Fibroblast of villous mesenchyme (primary cell): ENCODE results near the gene ALDH2. TPM values are rescaled to one million over a fixed set of nuclear protein-coding genes. Genes with fewer than 3 reads are reported as not detected.

Experiments used
- DNase-seq: peaks from one replicate; pipeline ENCODE4 v3.0.0-alpha.2; 2010; ENCODE audit warnings: low read depth
- H3K4me3 ChIP-seq: 2 replicates; pipeline ENCODE4 v1.5.1; 2011; ENCODE audit warnings: low read depth, mild to moderate bottlenecking, low read length
- CTCF ChIP-seq: IDR thresholded peaks from 2 replicates; pipeline ENCODE4 v1.5.1; 2012; ENCODE audit warnings: low read depth, mild to moderate bottlenecking, low read length; ENCODE audit not compliant: insufficient read depth
- total RNA-seq: library from RNA; depleted of rRNA; stranded (reverse); fragments of >200 nt; gene quantifications from 2 replicates; pipeline ENCODE4 v1.2.3, GENCODE V29; 2012

ALDH2 gene
- total RNA-seq, 1 donor, result 13.4 TPM

- no peak for TF ChIP-seq CTCF
- peak overlapping the region; percentile 88 for H3K4me3 ChIP-seq
- DNase-seq, result peak; percentile 68
Measured at GRCh38 chr12:111767362-111768158, 827 bp downstream of the ALDH2 start.

- TF ChIP-seq CTCF, result no peak
- peak overlapping the region; percentile 88 for H3K4me3 ChIP-seq
- no peak for DNase-seq
Measured at GRCh38 chr12:111768159-111768895, 1.6 kb downstream of the ALDH2 start.

GRCh38 chr12:111769599-111769998 lies 2.9 kb downstream of the ALDH2 start:
- no peak for TF ChIP-seq CTCF
- DNase-seq, result no peak

GRCh38 chr12:111773801-111774551 lies 7.2 kb downstream of the ALDH2 start:
- H3K4me3 ChIP-seq, result peak overlapping the region; percentile 32
- peak; percentile 100 for DNase-seq
- no peak for TF ChIP-seq CTCF

More at GRCh38 chr12:111769599-111769998, 2.9 kb downstream of the ALDH2 start:
- H3K4me3 ChIP-seq, result no peak overlapping the region

- peak; percentile 100 for DNase-seq
- TF ChIP-seq CTCF, result no peak
- H3K4me3 ChIP-seq, result peak overlapping the region; percentile 25
Measured at GRCh38 chr12:111775205-111776193, 8.8 kb downstream of the ALDH2 start.
